D721Med (cell line): ENCODE data around the gene NCOA6.

Source experiments
- DNase-seq: peaks from one replicate; pipeline ENCODE4 v3.0.0; 2011; ENCODE audit warnings: low spot score; ENCODE audit not compliant: insufficient read length
- FAIRE-seq: peaks from 2 replicates; lab custom pipeline; 2011; peaks lifted over from hg19 to GRCh38; lab: Jason Lieb, UNC
- CTCF ChIP-seq: IDR thresholded peaks from 2 replicates; pipeline ENCODE4 v1.5.1; 2012; ENCODE audit warnings: mild to moderate bottlenecking, control low read depth; ENCODE audit not compliant: insufficient read depth; ENCODE audit errors: missing control alignments

NCOA6 gene

GRCh38 chr20:34774449-34774848 lies 51.0 kb downstream of the NCOA6 start:
- no peak for TF ChIP-seq CTCF
- FAIRE-seq (no peak), DNase-seq (no peak)

GRCh38 chr20:34773726-34774125 lies 51.7 kb downstream of the NCOA6 start:
- DNase-seq (no peak), FAIRE-seq (no peak)
- no peak for TF ChIP-seq CTCF

GRCh38 chr20:34772437-34772836 lies 53.0 kb downstream of the NCOA6 start:
- no peak for FAIRE-seq
- TF ChIP-seq CTCF, result no peak
- no peak for DNase-seq

GRCh38 chr20:34771680-34772081 lies 53.8 kb downstream of the NCOA6 start:
- DNase-seq (no peak), FAIRE-seq (no peak)
- TF ChIP-seq CTCF, result no peak

DNA sequence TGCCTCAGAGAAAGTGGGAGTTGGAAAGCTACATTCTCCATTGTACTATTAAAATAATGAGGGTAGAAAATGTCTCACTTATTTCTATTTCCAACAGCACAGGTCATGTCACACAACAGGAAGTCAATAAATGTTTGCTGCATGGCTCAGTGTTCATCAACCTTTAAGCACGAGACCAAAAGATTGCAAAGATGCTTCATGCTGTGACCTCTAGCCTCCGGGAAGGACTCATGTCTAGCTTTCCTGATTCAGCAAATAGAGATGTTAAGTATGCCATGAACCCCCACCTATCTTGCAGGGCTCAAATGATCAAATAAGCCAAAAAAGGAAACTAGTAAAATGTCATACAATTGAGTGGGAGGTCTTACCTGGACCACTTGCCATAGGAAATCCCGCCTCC lies 57.4 kb downstream of the NCOA6 start:
- no peak for FAIRE-seq
- no peak for TF ChIP-seq CTCF
- DNase-seq, result no peak

- no peak for TF ChIP-seq CTCF
- DNase-seq, result no peak
- FAIRE-seq, result no peak
Measured at GRCh38 chr20:34762031-34762555, 63.4 kb downstream of the NCOA6 start.

- no peak for TF ChIP-seq CTCF
- DNase-seq, result no peak
- FAIRE-seq, result no peak
Measured at GRCh38 chr20:34755367-34755766, 70.1 kb downstream of the NCOA6 start.
